Activated gamma-delta T cell treated with anti-CD3 and anti-CD28 coated beads, Interleukin-2, amount 50 U/mL, for 16 hours (primary cell): ENCODE measurements around the gene PDZD4.

Experiments
- DNase-seq: peaks from one replicate; pipeline ENCODE4 v3.0.0-alpha.2; 2020; ENCODE audit warnings: low read depth

The PDZD4 gene

GRCh38 chrX:153805436-153805835 lies 24.9 kb downstream of the PDZD4 start:
- DNase-seq, result no peak

GRCh38 chrX:153804621-153805020 lies 25.7 kb downstream of the PDZD4 start:
- no peak for DNase-seq

- DNase-seq, result no peak
Measured at GRCh38 chrX:153804100-153804595, 26.2 kb downstream of the PDZD4 start.

DNA sequence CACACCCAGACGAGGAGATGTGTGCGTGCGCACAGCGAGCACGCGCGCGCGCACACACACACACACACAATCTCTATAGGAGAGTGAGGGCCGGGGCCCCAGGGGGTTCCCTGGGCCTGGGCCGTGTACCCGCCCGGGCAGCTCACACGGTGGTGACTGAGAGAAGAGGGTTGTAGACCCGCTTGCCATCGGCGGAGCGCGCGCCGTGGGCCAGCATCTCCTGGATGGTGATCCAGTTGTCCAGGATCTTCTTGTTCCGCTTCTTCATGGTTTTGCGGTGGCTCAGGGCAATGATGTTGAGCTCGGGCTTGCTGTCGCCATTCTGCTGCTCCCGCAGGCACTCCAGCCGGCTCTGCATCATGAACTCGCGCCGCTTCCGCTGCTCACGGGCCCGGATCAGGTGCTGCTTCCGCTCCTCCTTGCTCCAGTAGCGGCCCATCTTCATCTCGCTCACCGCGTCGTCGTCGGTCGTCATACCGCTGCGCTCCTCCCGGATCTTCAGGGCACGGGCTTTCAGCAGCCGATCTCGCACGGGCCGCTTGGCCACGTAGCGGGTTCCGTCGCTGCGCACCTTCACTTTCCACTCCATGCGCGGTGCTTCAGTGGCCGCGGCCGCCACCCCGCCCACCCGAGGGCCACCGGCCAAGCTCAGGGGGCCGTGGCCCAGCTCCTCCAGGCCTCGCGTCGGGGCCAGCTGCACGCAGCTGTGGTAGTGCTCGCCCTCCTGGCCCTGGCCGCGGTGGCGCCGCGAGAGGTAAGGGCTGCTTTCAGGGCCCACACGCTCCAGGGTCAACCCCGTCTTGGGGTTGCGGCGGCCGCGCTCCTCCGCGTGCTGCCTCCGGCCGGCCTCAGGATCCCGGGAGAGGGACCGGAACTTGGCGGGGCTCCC lies 26.9 kb downstream of the PDZD4 start:
- no peak for DNase-seq

GRCh38 chrX:153802513-153803045 lies 27.8 kb downstream of the PDZD4 start:
- DNase-seq, result no peak

DNA sequence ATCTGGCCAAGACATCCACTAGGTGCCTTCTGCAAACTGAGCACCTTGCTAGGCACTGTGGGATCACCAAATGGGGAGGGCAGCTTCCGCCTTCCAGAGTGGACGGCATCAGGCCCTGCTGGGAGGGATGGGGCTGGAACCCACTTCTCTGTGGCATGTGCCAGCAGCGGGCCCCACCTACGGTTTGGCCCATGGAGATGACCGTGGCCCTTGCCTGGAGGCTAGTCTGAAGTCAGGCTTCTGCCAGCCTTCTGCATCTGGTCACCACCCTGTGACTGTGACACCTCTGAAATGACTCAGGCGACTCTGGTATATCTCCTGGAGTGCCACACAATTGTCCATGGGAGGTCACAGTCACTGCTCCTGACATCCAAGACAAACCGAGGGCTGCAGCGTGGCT lies 28.7 kb downstream of the PDZD4 start:
- DNase-seq, result no peak

DNA sequence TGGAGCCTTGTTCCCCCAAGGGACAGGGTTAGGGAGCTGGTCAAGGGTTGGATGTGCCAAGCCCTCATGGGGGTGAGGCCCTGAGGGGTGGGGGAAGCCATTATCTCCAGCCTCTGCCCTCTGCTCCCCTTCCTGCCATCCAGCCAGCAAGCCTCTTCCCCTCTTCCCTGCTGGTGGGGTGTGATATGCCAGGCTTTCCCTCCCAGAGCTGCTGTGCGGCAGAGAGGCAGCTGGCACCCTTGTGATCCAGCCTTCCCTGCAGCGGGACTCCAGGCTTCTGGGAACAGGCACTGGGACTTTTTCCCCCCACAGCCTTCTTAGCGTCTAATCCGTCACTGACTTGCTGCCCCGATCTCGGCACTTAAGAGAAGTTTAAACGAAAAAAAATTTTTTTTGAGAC lies 29.6 kb downstream of the PDZD4 start:
- no peak for DNase-seq

DNA sequence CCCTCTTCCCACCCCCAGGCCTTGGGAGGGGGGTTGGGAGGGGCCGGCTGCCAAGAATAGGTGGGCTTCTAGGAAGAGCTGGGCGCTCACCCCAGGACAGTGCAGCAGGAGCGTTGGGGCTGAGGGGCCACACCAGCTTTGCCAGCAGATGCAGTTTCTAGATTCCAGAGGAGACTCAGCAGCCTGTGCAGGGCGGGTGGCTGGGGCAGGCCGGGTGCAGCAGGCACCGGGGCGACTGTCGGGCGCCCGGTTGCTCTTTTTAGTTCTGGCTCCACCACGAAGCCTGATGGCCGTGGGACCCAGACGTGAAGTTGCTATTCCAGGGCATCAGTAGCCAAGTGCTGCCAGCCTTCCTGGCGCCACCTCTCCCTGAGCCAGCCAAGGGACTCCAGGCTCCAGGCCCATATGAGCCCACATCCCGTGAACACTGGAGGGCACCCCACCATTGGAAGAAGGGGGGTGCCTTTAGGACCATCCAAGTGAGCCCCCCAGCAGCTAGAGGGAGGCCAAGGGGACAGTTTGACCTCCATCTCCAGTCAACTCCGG lies 30.1 kb downstream of the PDZD4 start:
- DNase-seq, result no peak

DNA sequence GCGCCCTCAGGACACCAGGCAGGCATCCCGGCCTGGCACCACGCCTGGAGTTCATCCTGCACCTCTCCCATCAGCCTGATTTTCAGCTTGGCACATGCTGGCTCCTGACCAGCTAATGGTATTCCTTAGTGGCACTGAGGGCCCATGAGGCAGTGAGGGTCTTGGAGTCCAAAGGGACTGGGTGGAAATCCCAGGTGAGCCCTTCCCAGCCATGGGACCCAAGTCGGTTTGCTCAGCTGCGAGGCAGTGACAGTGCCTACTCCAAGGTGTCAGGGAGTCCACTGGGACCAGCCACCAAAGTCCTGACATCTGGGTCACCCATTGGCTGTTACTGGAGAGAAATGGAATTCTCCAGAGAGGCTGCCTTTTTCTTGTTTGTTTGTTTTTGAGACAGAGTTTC lies 31.0 kb downstream of the PDZD4 start:
- no peak for DNase-seq

DNA sequence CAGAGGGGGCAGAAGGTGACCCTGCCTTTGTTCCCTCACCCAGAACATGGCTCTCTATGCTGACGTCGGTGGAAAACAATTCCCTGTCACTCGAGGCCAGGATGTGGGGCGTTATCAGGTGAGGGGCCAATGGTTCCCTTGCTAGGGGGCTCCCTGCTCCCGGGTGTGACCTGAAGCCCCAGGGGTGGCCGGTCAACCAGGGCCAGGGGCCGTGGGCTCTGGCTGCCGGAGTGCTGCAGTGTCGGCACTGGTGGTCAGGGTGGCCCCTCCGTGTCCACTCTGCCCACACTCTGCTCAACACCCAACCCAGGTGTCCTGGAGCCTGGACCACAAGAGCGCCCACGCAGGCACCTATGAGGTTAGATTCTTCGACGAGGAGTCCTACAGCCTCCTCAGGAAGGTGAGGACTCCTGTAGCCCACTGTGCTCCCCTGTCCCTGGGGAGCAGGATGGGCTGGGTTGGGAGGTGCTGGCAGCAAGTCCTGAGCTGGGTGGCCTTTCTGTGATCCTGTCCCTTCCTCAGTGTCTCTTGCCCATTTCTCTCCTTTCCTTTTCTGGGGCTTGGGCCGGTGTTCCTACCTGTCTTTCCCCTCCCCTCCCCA lies 32.8 kb downstream of the PDZD4 start:
- no peak for DNase-seq

GRCh38 chrX:153794897-153795816 lies 35.2 kb downstream of the PDZD4 start:
- DNase-seq, result no peak

GRCh38 chrX:153794018-153794896 lies 36.1 kb downstream of the PDZD4 start, which contains the start of the genes IDH3G and SSR4:
TSS of gene IDH3G (minus strand) at chrX:153794375. CDS start at chrX:153794326, 49 bp downstream.
TSS of gene SSR4 (plus strand) at chrX:153794668. CDS start at chrX:153794688, 20 bp downstream.
- DNase-seq, result peak; percentile 84

- DNase-seq, result no peak
Measured at GRCh38 chrX:153793291-153793690, 37.1 kb downstream of the PDZD4 start.

GRCh38 chrX:153792368-153792767 lies 38.0 kb downstream of the PDZD4 start:
- no peak for DNase-seq

DNA sequence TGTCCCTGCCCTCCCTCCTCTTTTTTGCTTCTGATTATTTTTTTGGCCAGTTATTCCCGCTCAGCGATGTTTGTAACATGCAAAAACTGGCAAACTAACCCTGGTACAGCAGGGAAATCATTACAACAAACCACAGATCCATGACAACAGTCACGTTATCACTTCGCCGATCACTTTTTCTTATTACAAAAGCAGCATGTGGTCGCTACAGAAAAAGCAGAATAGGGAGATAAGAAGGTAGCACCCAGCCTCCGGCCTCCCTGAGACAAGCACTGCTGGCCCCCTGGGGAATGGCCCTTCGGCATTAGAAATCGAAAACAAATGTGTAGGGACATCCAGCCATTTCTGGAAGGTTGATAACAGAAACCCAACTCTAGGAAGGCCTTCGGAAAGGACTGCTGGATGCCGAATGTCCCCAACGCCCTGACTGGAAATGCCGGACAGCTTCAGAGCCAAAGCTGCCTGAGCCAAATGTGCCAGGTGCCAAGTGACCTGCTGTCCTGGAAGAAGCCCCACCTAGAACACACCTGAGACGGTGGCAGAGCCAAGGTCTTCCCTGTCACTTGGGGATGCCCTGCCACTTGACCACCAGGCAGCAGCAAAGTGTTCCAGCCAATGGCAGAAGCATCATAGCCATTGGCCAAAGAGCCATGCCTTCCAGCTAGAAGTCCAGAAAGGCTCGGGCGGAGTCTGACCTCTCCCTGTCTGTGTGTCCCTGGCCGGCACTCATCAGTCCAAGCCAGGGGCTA lies 39.1 kb downstream of the PDZD4 start:
- no peak for DNase-seq

DNA sequence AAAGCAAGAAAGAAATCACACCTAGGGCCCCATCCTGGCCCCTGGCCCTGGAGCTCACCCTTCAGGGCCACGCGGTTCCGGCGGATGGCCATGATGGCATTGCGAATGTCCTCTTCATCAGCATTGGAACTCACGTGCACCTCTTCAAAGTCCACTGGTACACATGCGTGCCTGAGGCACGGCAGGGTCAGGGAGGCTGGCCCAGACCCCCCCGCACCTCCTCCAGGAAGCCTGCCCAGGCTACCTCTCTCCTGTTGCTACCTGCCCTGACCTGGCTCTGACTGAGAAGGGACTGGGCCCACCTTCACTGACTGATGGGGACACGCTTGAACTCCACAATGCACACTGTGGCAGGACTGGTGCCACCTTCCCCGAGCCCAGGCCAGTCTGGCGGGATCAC lies 40.7 kb downstream of the PDZD4 start:
- no peak for DNase-seq

DNA sequence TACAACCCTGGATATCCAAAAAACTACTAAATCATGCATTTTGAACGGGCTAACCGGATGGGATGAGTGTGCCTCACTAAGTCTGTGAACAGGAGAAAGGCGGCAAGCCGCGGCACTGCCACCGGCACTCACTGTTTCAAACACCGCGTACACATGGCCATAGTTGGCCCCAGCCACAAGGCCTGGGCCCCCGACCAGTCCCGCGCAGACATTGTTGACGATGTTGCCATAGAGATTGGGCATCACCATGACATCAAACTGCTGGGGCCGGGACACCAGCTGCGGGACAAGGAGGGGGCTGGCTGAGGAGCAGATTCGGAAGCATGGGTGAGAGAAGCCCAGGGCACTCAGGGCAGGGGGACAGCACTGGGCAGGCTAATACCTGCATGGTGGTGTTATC lies 43.7 kb downstream of the PDZD4 start:
- DNase-seq, result no peak

DNA sequence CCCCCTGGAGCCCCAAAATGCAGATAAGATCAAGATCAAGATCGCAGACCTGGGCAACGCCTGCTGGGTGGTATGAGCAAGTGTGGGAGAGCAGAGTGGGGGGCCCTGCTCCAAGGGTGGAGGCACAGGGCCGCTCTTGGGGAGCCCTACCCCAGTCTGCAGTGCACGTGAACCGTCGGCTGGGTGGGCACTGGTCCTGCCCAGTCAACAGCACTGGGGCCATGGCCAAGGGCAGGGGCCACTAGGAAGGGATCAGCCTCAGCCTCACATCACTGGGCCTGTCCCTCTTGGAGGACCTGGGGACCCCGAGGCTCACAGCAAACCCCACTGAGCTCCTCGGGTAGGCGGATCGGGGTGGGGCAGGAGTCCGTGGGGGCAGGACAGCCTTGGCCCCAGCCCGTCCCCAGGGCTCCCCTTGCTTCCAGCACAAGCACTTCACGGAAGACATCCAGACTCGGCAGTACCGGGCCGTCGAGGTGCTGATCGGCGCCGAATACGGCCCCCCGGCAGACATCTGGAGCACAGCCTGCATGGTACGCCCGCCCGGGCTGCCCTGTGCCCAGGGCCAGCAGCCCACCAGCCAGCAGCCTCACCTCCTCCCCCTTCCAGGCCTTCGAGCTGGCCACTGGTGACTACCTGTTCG lies 45.9 kb downstream of the PDZD4 start:
- no peak for DNase-seq

DNA sequence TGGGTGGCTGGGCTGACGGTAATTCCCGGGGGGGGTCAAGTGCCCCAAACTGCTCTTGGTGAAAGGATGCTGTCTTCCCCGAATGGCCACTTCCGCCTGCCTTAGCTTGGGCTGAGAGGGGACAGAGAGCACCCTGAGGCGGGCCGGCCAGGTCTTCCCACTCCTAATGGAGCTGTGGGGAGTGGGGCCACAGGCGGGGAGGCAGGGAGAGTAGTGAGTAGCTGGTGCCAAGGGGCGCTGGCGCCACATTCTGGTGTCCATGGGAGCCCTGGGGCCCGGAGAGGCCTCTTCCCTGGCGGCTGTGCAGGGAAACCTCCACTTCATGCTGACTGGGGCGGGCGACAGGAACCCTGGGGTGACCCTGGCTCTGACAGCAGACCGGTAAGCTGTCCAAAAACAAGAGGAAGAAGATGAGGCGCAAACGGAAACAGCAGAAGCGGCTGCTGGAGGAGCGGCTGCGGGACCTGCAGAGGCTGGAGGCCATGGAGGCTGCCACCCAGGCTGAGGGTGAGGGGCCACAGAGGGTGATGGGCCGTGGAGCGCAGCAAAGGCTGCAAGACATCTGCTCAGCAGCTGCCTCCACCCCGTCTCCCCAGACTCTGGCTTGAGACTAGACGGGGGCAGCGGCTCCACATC lies 46.8 kb downstream of the PDZD4 start:
- no peak for DNase-seq
